BJ (cell line): Measurements from ENCODE around the gene LRRC25. TPM values are rescaled to one million over a fixed set of nuclear protein-coding genes. Genes with fewer than 3 reads are reported as not detected.

ENCODE experiments used
- CTCF ChIA-PET: fragments of 350-600 bp; formaldehyde crosslinking; extraction: SDS; loops from one replicate; lab custom pipeline; 2021; ENCODE audit warnings: antibody characterized with exemption, inconsistent platforms; lab: Yijun Ruan, JAX
- POLR2A ChIA-PET: fragments of 300-600 bp; sonication (Branson Sonifier 250); formaldehyde crosslinking; extraction: SDS; loops from one replicate; lab custom pipeline; 2021; ENCODE audit warnings: antibody characterized with exemption; lab: Charles Lee
- DNase-seq: peaks from one replicate; pipeline ENCODE4 v3.0.0-alpha.2; 2011; ENCODE audit warnings: low read depth
- H3K27me3 ChIP-seq: 2 replicates; pipeline ENCODE4 v1.6.0; 2011; ENCODE audit warnings: low read length; ENCODE audit not compliant: control insufficient read depth, insufficient read depth
- H3K36me3 ChIP-seq: 2 replicates; pipeline ENCODE4 v1.5.1; 2011; ENCODE audit warnings: low read length; ENCODE audit not compliant: control insufficient read depth, insufficient read depth
- H3K4me3 ChIP-seq: 2 replicates; pipeline ENCODE4 v1.5.1; 2011; ENCODE audit warnings: low read depth, mild to moderate bottlenecking, control low read depth, low read length
- CTCF ChIP-seq: IDR thresholded peaks from 2 replicates; pipeline ENCODE4 v1.5.1; 2011; ENCODE audit warnings: low read depth, mild to moderate bottlenecking, control low read depth, inconsistent platforms, low read length, moderate library complexity; ENCODE audit not compliant: insufficient read depth
- polyA plus RNA-seq: library from polyadenylated mRNA; depleted of rRNA; stranded (reverse); fragments of >200 nt; gene quantifications from 2 replicates; pipeline ENCODE4 v1.2.3, GENCODE V29; 2011

LRRC25 gene
- polyA plus RNA-seq, 1 experiment = 0.06 TPM

GRCh38 chr19:18438331-18439024, 41.1 kb upstream of the LRRC25 start:
- H3K27me3 ChIP-seq = no peaks in the 10 kb centered on the region
- H3K4me3 ChIP-seq = peak overlapping the region; percentile 65
- CTCF ChIA-PET = interaction anchor here (1.3 to 3.3 kb wide), 3 partner anchors 12 to 27 kb away, joined by 3 to 19 read pairs (median 5); no protein-coding TSS in a partner anchor
- TF ChIP-seq CTCF = no peak
- POLR2A ChIA-PET = no interaction called here
- peaks cover 13% of the 10 kb centered on the region for H3K36me3 ChIP-seq
- DNase-seq = no peak

DNA sequence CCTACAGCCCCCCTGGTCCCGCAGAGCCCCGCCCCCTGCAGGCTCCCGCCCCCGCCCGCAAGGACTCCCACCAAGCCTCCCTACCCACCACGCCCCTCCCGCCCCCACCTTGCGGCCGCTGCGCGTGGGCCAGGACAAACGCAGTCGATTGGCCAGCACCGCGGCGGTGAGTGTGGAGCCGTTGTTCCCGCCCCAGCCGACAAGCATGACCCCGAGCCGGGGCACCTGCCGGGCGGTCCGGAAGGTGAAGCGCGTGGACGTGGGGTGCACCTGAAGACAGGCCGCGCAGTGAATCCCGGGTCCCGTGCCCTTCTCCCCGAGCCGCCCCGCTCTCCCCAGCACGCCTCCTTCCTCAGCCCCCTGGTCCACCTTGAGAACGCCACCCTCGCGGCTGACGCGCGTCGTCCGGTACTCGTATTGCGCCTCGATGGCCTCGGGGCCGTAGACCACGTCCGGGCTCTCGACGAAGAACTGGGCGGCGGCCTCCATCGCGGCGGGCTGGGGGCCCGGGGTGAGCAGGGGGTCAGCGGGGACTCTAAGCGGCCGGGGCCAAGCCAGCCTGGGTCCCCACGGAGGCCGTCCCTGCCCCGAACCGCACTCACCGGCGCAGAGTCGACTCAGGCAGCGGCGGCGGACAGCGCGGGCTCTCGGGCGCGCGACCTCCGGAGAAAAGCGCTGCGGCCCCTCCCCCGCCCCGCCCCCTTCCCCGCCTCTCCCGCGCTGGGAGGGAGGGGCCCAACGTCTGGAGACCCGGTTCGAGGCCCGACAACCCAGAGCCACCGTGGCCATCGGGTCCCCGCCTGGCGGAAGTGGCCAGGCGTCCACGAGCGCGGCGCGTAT, 40.3 kb upstream of the LRRC25 start, which contains the start of gene ISYNA1:
ISYNA1 (minus strand) TSS at position 643 of the 840 bp plus-strand sequence; CDS start at position 489, 154 bp downstream.
- TF ChIP-seq CTCF = no peak; the same call in 1 of the 2 replicates
- Histone ChIP-seq H3K4me3 (peak within 1 kb of the TSS; percentile 65), H3K27me3 (no peaks in the 10 kb centered on the region), H3K36me3 (peaks cover 12% of the 10 kb centered on the region)
- DNase-seq = no peak
- CTCF ChIA-PET = no interaction called here
- POLR2A ChIA-PET = interaction anchor here (1.0 kb wide), 1 partner anchor 21 kb away, joined by 3 read pairs; no protein-coding TSS in a partner anchor

DNA sequence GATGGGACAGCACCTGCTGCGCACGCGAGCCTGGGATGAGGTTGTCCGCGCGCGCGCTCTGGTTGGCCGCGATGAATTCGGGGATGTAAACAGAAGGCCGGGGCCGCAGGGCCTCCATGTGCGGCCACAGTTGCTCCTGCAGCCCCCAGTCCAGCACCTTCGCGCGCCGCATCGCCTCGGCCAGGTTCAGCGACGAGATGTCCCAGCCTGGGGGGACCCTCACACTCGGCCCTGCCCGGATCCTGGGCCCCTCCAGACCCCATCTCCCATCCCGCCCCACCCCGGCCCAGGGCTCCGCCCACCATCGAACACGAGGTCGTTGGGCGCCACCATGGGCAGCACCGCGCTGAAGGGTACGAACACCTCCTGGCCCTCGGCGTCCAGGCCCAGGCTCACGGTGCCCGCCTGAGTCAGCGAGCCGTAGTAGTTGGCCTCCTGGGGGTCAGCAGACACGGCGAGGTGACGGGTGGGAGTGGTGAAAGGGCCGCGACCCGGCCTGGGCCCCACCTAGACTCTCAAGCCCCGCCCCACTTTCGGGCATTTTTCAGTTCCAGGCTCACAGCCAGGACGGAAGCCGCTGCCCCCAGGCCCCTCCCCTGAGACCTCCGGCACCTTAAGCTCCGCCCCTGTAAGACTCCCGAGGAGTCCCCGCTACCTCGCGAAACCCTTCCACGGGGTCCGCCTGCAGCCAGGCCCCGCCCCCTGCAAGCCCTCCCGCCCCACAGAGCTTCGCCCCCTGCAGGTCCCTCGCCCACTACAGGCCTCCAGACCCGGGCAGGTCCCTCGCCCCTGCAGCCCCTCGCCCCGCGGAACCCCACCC, 39.5 kb upstream of the LRRC25 start:
- Histone ChIP-seq H3K27me3 (no peaks in the 10 kb centered on the region), H3K36me3 (peaks cover 13% of the 10 kb centered on the region), H3K4me3 (peak overlapping the region; percentile 65)
- ChIA-PET CTCF (no interaction called here), POLR2A (interaction anchor here (1.0 kb wide), 1 partner anchor 20 kb away, joined by 3 read pairs; no protein-coding TSS in a partner anchor)
- TF ChIP-seq CTCF = peak; percentile 21; the same call in 1 of the 2 replicates
- no peak for DNase-seq

DNA sequence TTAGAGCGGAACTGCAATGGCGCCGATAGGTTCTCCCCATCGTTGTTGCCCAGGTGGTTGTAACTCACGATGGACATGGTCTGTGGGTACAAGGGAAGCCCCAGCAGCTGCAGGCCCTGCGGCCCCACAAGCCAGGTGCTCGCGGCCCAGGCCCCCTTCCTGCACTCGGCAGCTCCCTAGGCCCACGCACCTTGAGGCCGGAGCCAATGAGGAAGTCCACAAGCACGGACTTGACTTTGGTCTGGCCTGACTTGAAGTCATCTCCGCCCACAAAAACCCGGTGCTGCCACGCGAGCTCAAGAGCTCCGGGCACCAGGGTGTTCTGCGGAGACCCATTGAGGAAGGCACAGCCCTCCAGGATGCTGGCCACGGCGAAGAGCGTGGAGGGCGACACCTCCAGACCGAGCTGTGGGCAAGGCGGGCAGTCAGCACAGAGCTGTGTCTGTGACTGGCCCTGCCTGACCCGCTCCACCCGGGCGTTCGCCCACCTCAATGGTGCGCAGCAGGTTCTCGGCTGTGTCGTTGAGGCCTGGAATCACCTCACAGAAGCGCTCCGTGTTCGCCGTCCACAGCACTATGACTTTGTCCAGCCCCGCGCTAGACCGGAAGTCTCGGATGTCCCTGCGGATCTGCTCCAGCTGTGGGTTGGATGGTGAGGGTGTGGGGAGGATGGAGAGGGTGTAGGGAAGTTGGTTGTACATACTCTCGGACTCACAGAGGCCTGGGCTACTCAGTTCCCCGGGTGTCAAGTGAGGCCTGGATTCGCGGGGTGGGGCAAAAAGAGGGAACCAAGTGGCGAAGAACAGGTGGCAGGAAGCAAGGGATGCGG, 38.6 kb upstream of the LRRC25 start:
- CTCF ChIA-PET = interaction anchor here (0.7 to 0.8 kb wide), 2 partner anchors 15 to 50 kb away, joined by 3 read pairs; no protein-coding TSS in a partner anchor
- POLR2A ChIA-PET = no interaction called here
- no peak for TF ChIP-seq CTCF
- DNase-seq = no peak
- Histone ChIP-seq H3K36me3 (peaks cover 14% of the 10 kb centered on the region), H3K4me3 (no peak overlapping the region), H3K27me3 (no peaks in the 10 kb centered on the region)
